Astrocyte (in vitro differentiated cells and primary cell): Measurements from ENCODE around the gene PPP4R2. TPM values are rescaled to one million over a fixed set of nuclear protein-coding genes. Genes with fewer than 3 reads are reported as not detected.

Source experiments
- DNase-seq: peaks from one replicate; pipeline ENCODE4 v3.0.0-alpha.2; 2010; ENCODE audit warnings: low read depth
- FAIRE-seq: peaks from 2 replicates; lab custom pipeline; 2011; peaks lifted over from hg19 to GRCh38; lab: Jason Lieb, UNC
- H2AFZ ChIP-seq: 2 replicates; pipeline ENCODE4 v1.6.0; 2012; ENCODE audit warnings: low read depth, low read length, inconsistent platforms
- H3K27ac ChIP-seq: 2 replicates; pipeline ENCODE4 v1.5.1; 2011; ENCODE audit warnings: low read depth, low read length, inconsistent platforms
- H3K27me3 ChIP-seq: 2 replicates; pipeline ENCODE4 v1.6.0; 2011; ENCODE audit warnings: low read length, inconsistent platforms; ENCODE audit not compliant: insufficient read depth
- H3K36me3 ChIP-seq: 2 replicates; pipeline ENCODE4 v1.5.1; 2011; ENCODE audit warnings: low read length, inconsistent platforms; ENCODE audit not compliant: insufficient read depth
- H3K4me1 ChIP-seq: 2 replicates; pipeline ENCODE4 v1.5.1; 2011; ENCODE audit warnings: low read length, inconsistent platforms; ENCODE audit not compliant: insufficient read depth
- H3K4me2 ChIP-seq: 2 replicates; pipeline ENCODE4 v1.6.0; 2012; ENCODE audit warnings: low read length, inconsistent platforms
- H3K4me3 ChIP-seq: 2 replicates; pipeline ENCODE4 v1.5.1; 2011; ENCODE audit warnings: low read depth, mild to moderate bottlenecking, low read length, inconsistent platforms; ENCODE audit not compliant: insufficient read depth
- H3K79me2 ChIP-seq: 2 replicates; pipeline ENCODE4 v1.6.0; 2012; ENCODE audit warnings: mild to moderate bottlenecking, low read length, inconsistent platforms; ENCODE audit not compliant: insufficient read depth
- H3K9ac ChIP-seq: 2 replicates; pipeline ENCODE4 v1.6.0; 2012; ENCODE audit warnings: mild to moderate bottlenecking, low read length, inconsistent platforms
- H3K9me3 ChIP-seq: 2 replicates; pipeline ENCODE4 v1.5.1; 2012; ENCODE audit warnings: low read depth, mild to moderate bottlenecking, low read length, inconsistent platforms; ENCODE audit not compliant: insufficient read depth
- H4K20me1 ChIP-seq: 2 replicates; pipeline ENCODE4 v1.6.0; 2012; ENCODE audit warnings: low read length, inconsistent platforms; ENCODE audit not compliant: insufficient read depth
- H3K27ac Mint-ChIP-seq: one replicate; pipeline ENCODE4 v1.8.0; 2021; ENCODE audit warnings: mild to moderate bottlenecking, mixed read lengths; ENCODE audit not compliant: unreplicated experiment
- H3K27me3 Mint-ChIP-seq: one replicate; pipeline ENCODE4 v1.8.0; 2021; ENCODE audit warnings: low read depth, mixed read lengths; ENCODE audit not compliant: unreplicated experiment
- H3K36me3 Mint-ChIP-seq: one replicate; pipeline ENCODE4 v1.8.0; 2021; ENCODE audit warnings: low read depth, mixed read lengths; ENCODE audit not compliant: unreplicated experiment
- H3K4me1 Mint-ChIP-seq: one replicate; pipeline ENCODE4 v1.8.0; 2021; ENCODE audit warnings: low read depth, mixed read lengths; ENCODE audit not compliant: unreplicated experiment
- H3K4me3 Mint-ChIP-seq: one replicate; pipeline ENCODE4 v1.8.0; 2021; ENCODE audit warnings: mild to moderate bottlenecking, moderate library complexity, mixed read lengths; ENCODE audit not compliant: unreplicated experiment
- H3K9me3 Mint-ChIP-seq: one replicate; pipeline ENCODE4 v1.8.0; 2021; ENCODE audit warnings: mild to moderate bottlenecking, mixed read lengths; ENCODE audit not compliant: unreplicated experiment
- EZH2 ChIP-seq: IDR thresholded peaks from 2 replicates; pipeline ENCODE4 v1.6.1; 2012; ENCODE audit warnings: mild to moderate bottlenecking, low read length, inconsistent platforms; ENCODE audit not compliant: insufficient read depth
- total RNA-seq: library from RNA; stranded (reverse); gene quantifications from 2 replicates; pipeline ENCODE4 v1.2.1, GENCODE V29; 2021
- TF ChIP-seq, protein P1 (sequence below): IDR thresholded peaks from 2 replicates; pipeline ENCODE4 v1.5.1; 2011; ENCODE audit warnings: low read depth, mild to moderate bottlenecking, inconsistent platforms, low read length, moderate library complexity; ENCODE audit not compliant: insufficient read depth

The PPP4R2 gene
- total RNA-seq, 1 donor from 2014 or later: 98.5 TPM

DNA sequence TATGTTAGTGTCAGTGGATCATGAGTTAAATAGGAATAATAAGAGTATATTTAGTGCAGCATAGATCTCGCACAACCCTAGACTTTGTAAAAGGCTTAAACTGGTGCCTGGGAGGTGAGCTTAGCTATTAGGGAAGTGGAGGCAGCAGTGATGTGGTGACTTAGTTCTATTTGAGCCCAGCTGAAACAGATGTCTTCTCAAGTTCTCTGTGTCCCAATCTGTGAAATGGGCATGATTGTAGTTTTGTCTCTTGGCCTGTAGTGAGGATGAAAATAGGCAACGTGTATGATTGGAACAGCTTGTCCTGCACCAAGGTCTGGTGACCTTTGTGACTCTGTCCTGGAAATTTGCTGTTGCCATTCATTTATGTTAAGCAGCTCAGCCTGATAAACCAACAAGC lies 99.6 kb downstream of the PPP4R2 start:
- Histone ChIP-seq H3K79me2 (no peaks in the 10 kb centered on the region), H3K4me1 (peaks cover 5% of the 10 kb centered on the region), H3K4me2 (no peak overlapping the region), H3K36me3 (no peaks in the 10 kb centered on the region), H3K27ac (no peak overlapping the region), H3K4me3 (no peak overlapping the region), H3K9me3 (no peaks in the 10 kb centered on the region), H2AFZ (no peak overlapping the region), H3K9ac (no peak overlapping the region), H3K27me3 (peaks cover 4% of the 10 kb centered on the region), H4K20me1 (no peaks in the 10 kb centered on the region)
- H3K27ac Mint-ChIP-seq: no peak overlapping the region
- TF ChIP-seq, protein P1, sequence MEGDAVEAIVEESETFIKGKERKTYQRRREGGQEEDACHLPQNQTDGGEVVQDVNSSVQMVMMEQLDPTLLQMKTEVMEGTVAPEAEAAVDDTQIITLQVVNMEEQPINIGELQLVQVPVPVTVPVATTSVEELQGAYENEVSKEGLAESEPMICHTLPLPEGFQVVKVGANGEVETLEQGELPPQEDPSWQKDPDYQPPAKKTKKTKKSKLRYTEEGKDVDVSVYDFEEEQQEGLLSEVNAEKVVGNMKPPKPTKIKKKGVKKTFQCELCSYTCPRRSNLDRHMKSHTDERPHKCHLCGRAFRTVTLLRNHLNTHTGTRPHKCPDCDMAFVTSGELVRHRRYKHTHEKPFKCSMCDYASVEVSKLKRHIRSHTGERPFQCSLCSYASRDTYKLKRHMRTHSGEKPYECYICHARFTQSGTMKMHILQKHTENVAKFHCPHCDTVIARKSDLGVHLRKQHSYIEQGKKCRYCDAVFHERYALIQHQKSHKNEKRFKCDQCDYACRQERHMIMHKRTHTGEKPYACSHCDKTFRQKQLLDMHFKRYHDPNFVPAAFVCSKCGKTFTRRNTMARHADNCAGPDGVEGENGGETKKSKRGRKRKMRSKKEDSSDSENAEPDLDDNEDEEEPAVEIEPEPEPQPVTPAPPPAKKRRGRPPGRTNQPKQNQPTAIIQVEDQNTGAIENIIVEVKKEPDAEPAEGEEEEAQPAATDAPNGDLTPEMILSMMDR: no peak
- TF ChIP-seq EZH2: no peak
- H3K36me3 Mint-ChIP-seq: no peaks in the 10 kb centered on the region
- no peak overlapping the region for H3K4me3 Mint-ChIP-seq
- no peaks in the 10 kb centered on the region for H3K9me3 Mint-ChIP-seq
- DNase-seq (no peak), FAIRE-seq (no peak)
- peaks cover 9% of the 10 kb centered on the region for H3K4me1 Mint-ChIP-seq
- H3K27me3 Mint-ChIP-seq: peaks cover 2% of the 10 kb centered on the region

DNA sequence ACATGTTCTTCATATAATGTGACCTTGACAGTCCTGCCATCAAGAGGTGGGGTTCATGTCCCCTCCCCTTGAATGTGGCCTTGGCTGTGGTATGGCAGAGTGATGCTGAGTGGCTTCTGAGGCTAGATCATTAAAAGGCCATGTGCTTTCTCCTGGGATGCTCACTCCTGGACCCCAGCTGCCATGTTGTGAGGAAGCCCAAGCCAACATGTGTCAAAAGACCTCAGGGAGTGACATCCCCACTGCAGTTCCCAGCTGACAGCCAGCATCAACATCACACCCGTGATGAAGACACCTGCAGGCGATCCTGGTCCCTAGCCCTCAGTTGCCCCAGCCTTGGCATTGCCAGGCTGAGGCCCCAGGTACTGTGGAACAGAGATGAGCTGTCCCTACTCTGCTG lies 101.4 kb downstream of the PPP4R2 start:
- H3K27ac Mint-ChIP-seq: no peak overlapping the region
- no peaks in the 10 kb centered on the region for H3K36me3 Mint-ChIP-seq
- H3K4me3 ChIP-seq: no peak overlapping the region
- H3K9ac ChIP-seq: no peak overlapping the region
- H3K4me2 ChIP-seq: no peak overlapping the region
- peaks cover 5% of the 10 kb centered on the region for H3K4me1 ChIP-seq
- no peak overlapping the region for H2AFZ ChIP-seq
- H3K4me1 Mint-ChIP-seq: peaks cover 9% of the 10 kb centered on the region
- H3K9me3 Mint-ChIP-seq: no peaks in the 10 kb centered on the region
- no peak for TF ChIP-seq EZH2
- TF ChIP-seq, protein P1: no peak
- peaks cover 8% of the 10 kb centered on the region for H3K27me3 Mint-ChIP-seq
- FAIRE-seq (no peak), DNase-seq (no peak)
- H3K36me3 ChIP-seq: no peaks in the 10 kb centered on the region
- H3K4me3 Mint-ChIP-seq: no peak overlapping the region
- H4K20me1 ChIP-seq: no peaks in the 10 kb centered on the region
- H3K27me3 ChIP-seq: peaks cover 4% of the 10 kb centered on the region
- no peaks in the 10 kb centered on the region for H3K9me3 ChIP-seq
- H3K79me2 ChIP-seq: no peaks in the 10 kb centered on the region
- no peak overlapping the region for H3K27ac ChIP-seq

DNA sequence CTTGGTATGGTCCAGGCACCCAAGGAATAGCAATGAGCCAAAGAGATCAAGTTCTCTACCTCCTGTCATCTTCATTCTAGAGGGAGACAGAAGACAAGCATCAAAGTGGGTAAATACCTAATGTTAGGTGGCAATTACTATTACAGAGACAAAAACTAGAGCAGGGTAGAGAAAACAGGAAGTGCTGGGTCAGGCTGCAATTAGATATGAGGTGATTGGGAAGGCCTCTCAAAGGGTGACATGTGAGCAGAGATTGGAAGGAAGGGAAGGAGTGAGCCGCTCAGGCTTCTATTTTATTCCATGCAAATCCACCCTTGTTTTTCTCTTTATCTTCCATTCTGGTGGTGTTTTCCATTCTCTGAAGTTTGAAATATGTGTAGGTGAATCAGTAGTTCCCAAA lies 102.3 kb downstream of the PPP4R2 start:
- H3K4me1 Mint-ChIP-seq: peaks cover 9% of the 10 kb centered on the region
- H3K27ac Mint-ChIP-seq: no peak overlapping the region
- H3K27me3 ChIP-seq: peaks cover 6% of the 10 kb centered on the region

More for the DNA sequence above, 102.3 kb downstream of the PPP4R2 start:
- no peak overlapping the region for H3K4me3 ChIP-seq
- FAIRE-seq (no peak), DNase-seq (no peak)
- TF ChIP-seq, protein P1: no peak
- TF ChIP-seq EZH2: no peak
- H3K4me2 ChIP-seq: no peak overlapping the region
- H3K4me1 ChIP-seq: peaks cover 5% of the 10 kb centered on the region
- H3K27ac ChIP-seq: no peak overlapping the region
- Mint-ChIP-seq H3K9me3 (no peaks in the 10 kb centered on the region), H3K4me3 (no peak overlapping the region), H3K27me3 (peaks cover 12% of the 10 kb centered on the region), H3K36me3 (no peaks in the 10 kb centered on the region)
- H3K9me3 ChIP-seq: no peaks in the 10 kb centered on the region
- H3K9ac ChIP-seq: no peak overlapping the region
- no peaks in the 10 kb centered on the region for H3K36me3 ChIP-seq
- H3K79me2 ChIP-seq: no peaks in the 10 kb centered on the region
- H4K20me1 ChIP-seq: no peaks in the 10 kb centered on the region
- no peak overlapping the region for H2AFZ ChIP-seq
